BJ (cell line): ENCODE measurements around the gene MGARP. TPM values are rescaled to one million over a fixed set of nuclear protein-coding genes. Genes with fewer than 3 reads are reported as not detected.

Experiments
- CTCF ChIA-PET: fragments of 350-600 bp; formaldehyde crosslinking; extraction: SDS; loops from one replicate; lab custom pipeline; 2021; ENCODE audit warnings: antibody characterized with exemption, inconsistent platforms; lab: Yijun Ruan, JAX
- POLR2A ChIA-PET: fragments of 300-600 bp; sonication (Branson Sonifier 250); formaldehyde crosslinking; extraction: SDS; loops from one replicate; lab custom pipeline; 2021; ENCODE audit warnings: antibody characterized with exemption; lab: Charles Lee
- DNase-seq: peaks from one replicate; pipeline ENCODE4 v3.0.0-alpha.2; 2011; ENCODE audit warnings: low read depth
- H3K27me3 ChIP-seq: 2 replicates; pipeline ENCODE4 v1.6.0; 2011; ENCODE audit warnings: low read length; ENCODE audit not compliant: control insufficient read depth, insufficient read depth
- H3K36me3 ChIP-seq: 2 replicates; pipeline ENCODE4 v1.5.1; 2011; ENCODE audit warnings: low read length; ENCODE audit not compliant: control insufficient read depth, insufficient read depth
- H3K4me3 ChIP-seq: 2 replicates; pipeline ENCODE4 v1.5.1; 2011; ENCODE audit warnings: low read depth, mild to moderate bottlenecking, control low read depth, low read length
- polyA plus RNA-seq: library from polyadenylated mRNA; depleted of rRNA; stranded (reverse); fragments of >200 nt; gene quantifications from 2 replicates; pipeline ENCODE4 v1.2.3, GENCODE V29; 2011
- TF ChIP-seq, protein P1 (sequence below): IDR thresholded peaks from 2 replicates; pipeline ENCODE4 v1.5.1; 2011; ENCODE audit warnings: low read depth, mild to moderate bottlenecking, control low read depth, inconsistent platforms, low read length, moderate library complexity; ENCODE audit not compliant: insufficient read depth

Gene MGARP
- polyA plus RNA-seq, 1 experiment: 24.2 TPM

- H3K4me3 ChIP-seq: no peak overlapping the region
- TF ChIP-seq, protein P1, sequence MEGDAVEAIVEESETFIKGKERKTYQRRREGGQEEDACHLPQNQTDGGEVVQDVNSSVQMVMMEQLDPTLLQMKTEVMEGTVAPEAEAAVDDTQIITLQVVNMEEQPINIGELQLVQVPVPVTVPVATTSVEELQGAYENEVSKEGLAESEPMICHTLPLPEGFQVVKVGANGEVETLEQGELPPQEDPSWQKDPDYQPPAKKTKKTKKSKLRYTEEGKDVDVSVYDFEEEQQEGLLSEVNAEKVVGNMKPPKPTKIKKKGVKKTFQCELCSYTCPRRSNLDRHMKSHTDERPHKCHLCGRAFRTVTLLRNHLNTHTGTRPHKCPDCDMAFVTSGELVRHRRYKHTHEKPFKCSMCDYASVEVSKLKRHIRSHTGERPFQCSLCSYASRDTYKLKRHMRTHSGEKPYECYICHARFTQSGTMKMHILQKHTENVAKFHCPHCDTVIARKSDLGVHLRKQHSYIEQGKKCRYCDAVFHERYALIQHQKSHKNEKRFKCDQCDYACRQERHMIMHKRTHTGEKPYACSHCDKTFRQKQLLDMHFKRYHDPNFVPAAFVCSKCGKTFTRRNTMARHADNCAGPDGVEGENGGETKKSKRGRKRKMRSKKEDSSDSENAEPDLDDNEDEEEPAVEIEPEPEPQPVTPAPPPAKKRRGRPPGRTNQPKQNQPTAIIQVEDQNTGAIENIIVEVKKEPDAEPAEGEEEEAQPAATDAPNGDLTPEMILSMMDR: no peak
- ChIA-PET POLR2A (no interaction called here), CTCF (interaction anchor here (1.4 kb wide), 1 partner anchor 55 kb away, joined by 5 read pairs; no protein-coding TSS in a partner anchor)
- DNase-seq: no peak
- no peaks in the 10 kb centered on the region for H3K27me3 ChIP-seq
- H3K36me3 ChIP-seq: no peaks in the 10 kb centered on the region
These were observed 38.8 kb downstream of the MGARP start for GRCh38 chr4:139241086-139241783.

DNA sequence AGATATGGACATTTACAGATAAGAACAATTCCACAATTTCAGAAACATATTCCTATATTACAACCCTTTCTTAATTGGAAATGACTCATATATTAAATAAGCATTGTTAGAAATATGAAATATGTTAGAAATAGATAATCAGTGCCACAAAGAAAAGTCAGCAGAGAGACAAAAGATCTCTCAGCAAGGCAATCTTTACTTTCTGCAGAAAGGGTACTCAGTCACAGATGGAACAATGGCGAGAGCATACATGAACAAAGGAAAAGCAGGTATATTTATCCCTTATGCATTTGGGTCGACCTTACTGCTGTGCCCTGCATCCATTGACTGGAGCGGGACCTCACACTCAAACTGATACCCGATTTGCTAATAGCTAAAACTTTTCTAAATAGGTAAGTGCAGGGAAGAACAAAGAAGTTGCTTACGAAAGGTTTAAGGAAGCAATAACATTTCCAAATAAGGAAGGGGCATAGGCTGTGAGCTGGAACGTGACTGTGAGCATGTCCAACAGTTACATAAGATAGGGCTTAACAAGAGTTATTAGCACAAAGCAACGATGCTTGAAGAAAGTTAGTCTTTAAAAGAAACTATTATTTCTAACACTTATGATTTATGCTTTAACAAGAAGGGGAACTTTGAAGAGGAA is 40.8 kb downstream of the MGARP start:
- DNase-seq: no peak

DNA sequence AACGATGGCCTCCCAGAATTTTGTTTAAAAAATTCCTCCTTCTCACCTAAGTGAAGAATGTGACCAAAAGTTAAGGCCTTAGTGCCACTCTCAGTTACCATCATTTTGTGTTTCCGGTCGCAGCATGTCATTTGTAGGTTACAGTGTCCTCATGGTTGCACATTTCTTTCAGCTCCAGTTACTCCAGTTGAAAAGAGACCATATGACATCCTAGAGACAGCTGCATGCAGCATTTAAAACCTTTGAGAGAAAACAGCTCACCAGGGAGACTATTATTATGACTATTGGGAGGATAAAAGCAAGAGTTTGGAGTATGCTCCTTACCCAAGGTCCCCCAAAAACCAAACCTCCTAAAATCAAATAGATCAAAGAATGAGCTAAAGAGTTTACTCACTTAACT is 45.8 kb downstream of the MGARP start:
- DNase-seq: no peak

More for the DNA sequence above, 40.8 kb downstream of the MGARP start:
- ChIA-PET POLR2A (no interaction called here), CTCF (interaction anchor here (1.1 kb wide), 1 partner anchor 56 kb away, joined by 3 read pairs; no protein-coding TSS in a partner anchor)
- TF ChIP-seq, protein P1: no peak
- Histone ChIP-seq H3K4me3 (no peak overlapping the region), H3K36me3 (no peaks in the 10 kb centered on the region), H3K27me3 (no peaks in the 10 kb centered on the region)

GRCh38 chr4:139229534-139230039 is 50.4 kb downstream of the MGARP start:
- no peak for DNase-seq
- POLR2A ChIA-PET: no interaction called here
- H3K4me3 ChIP-seq: no peak overlapping the region
- CTCF ChIA-PET: interaction anchor here (3.3 kb wide), 1 partner anchor 66 kb away, joined by 20 read pairs; no protein-coding TSS in a partner anchor
- H3K27me3 ChIP-seq: no peaks in the 10 kb centered on the region
- TF ChIP-seq, protein P1: peak; percentile 65
- H3K36me3 ChIP-seq: no peaks in the 10 kb centered on the region

More for the DNA sequence above, 45.8 kb downstream of the MGARP start:
- no peaks in the 10 kb centered on the region for H3K36me3 ChIP-seq
- H3K27me3 ChIP-seq: no peaks in the 10 kb centered on the region
- CTCF ChIA-PET: interaction anchor here (0.9 to 1.4 kb wide), 2 partner anchors 36 to 62 kb away, joined by 3 to 5 read pairs; no protein-coding TSS in a partner anchor
- no peak overlapping the region for H3K4me3 ChIP-seq
- TF ChIP-seq, protein P1: no peak
- POLR2A ChIA-PET: interaction anchor here (0.6 kb wide), 1 partner anchor 143 kb away, joined by 4 read pairs; no protein-coding TSS in a partner anchor

DNA sequence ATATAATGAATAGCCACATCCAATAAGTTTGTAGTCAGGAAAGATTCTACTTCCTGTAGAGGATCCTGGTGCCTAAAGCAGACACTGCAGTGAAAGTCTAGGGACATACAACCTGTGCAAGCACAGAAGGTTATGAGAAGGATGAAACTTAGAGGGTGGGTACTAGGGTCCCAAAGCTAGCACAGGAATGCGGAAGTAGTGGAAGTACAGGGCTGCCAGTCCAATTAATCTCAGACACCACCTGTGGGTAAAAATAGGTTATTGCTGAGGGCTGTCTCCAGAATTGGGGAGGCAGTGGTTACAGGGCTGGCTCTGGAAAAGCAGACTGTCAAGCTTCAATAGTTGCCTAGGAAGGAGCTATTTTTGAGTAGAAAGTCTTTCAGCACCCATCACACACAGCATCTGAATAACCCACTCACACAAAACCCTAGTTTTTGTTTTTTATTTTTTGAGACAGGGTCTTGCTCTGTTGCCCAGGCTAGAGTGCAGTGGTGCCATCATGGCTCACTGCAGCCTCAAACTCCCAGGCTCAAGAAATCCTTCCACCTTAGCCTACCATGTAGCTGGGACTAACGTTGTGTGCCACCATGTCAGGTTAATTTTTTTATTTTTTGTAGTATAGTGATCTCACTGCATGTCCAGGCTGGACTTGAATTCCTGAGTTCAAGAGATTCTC is 52.2 kb downstream of the MGARP start:
- TF ChIP-seq, protein P1: 0 out of 2 replicates have a peak, but pooled peaks have one; percentile 6
- no peak for DNase-seq
- Histone ChIP-seq H3K27me3 (no peaks in the 10 kb centered on the region), H3K4me3 (no peak overlapping the region), H3K36me3 (no peaks in the 10 kb centered on the region)
- ChIA-PET CTCF (interaction anchor here (0.6 to 3.4 kb wide), 9 partner anchors 13 to 198 kb away, joined by 3 to 20 read pairs (median 3); partner anchors contain the start of gene NAA15), POLR2A (no interaction called here)
